Measurements from ENCODE around the gene VPS33A. TPM values are rescaled to one million over a fixed set of nuclear protein-coding genes. Genes with fewer than 3 reads are reported as not detected.
A peak's percentile ranks its signal among the peaks of the same experiment; 100 is the strongest.

The VPS33A gene
- 20.1 TPM for total RNA-seq
- 11.1 TPM for polyA plus RNA-seq (ENCODE audit: insufficient read depth, low read depth, low replicate concordance)
- long read RNA-seq, donor 1, full-length matches to known transcripts = 2 of 2 reads
- long read RNA-seq, donor 1, partial matches to known transcripts = 0 of 2 reads
- long read RNA-seq, donor 1, other reads (novel, unspliced or antisense) = 0 of 2 reads
- long read RNA-seq, donor 2, full-length matches to known transcripts = 6 of 6 reads
- long read RNA-seq, donor 2, partial matches to known transcripts = 0 of 6 reads
- long read RNA-seq, donor 2, other reads (novel, unspliced or antisense) = 0 of 6 reads
- long read RNA-seq, donor 3, full-length matches to known transcripts = 6 of 6 reads
- long read RNA-seq, donor 3, partial matches to known transcripts = 0 of 6 reads
- long read RNA-seq, donor 3, other reads (novel, unspliced or antisense) = 0 of 6 reads
- long read RNA-seq, donor 4, full-length matches to known transcripts = 7 of 7 reads
- long read RNA-seq, donor 4, partial matches to known transcripts = 0 of 7 reads
- long read RNA-seq, donor 4, other reads (novel, unspliced or antisense) = 0 of 7 reads
- long read RNA-seq, donor 5 = 0 reads
- long read RNA-seq, donor 6 = 0 reads
- long read RNA-seq, donor 7, full-length matches to known transcripts = 19 of 22 reads
- long read RNA-seq, donor 7, partial matches to known transcripts = 2 of 22 reads
- long read RNA-seq, donor 7, other reads (novel, unspliced or antisense) = 1 of 22 reads
- long read RNA-seq, donor 8, full-length matches to known transcripts = 5 of 5 reads
- long read RNA-seq, donor 8, partial matches to known transcripts = 0 of 5 reads
- long read RNA-seq, donor 8, other reads (novel, unspliced or antisense) = 0 of 5 reads
- long read RNA-seq, donor 9, full-length matches to known transcripts = 1 of 1 reads
- long read RNA-seq, donor 9, partial matches to known transcripts = 0 of 1 reads
- long read RNA-seq, donor 9, other reads (novel, unspliced or antisense) = 0 of 1 reads
- long read RNA-seq, donor 10 = 0 reads

DNA sequence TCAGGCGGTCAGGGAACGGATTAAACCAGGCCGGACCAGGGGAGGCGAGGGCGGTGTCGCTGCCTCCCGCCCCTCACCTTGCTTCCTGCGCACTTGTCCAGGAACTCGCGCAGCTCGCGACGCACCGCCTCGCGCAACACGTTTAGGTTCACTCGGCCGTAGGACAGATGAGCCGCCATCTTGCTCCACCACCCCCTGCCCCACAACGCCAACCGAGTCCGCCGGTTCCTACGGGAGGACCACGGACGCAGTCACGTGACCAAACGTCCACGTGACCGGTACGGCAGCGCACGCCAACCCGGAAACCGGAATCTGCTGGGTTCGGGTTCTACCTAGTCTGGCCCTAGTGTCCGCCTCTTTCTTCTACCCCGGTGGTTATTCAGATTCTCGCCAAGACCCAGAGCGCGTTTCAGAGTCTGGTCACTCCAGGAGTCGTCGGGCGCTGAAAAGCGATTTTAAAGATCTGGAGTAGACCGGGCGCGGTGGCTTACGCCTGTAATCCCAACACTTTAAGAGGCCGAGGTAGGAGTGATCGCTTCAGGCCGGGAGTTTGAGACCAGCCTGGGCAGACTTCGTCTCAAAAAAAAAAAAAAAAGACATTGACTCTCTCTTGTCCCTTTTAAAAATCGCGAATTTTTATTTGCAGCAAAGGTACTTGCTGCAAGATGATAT is at the start of gene VPS33A:
VPS33A (minus strand) TSS at position 265 of the 672 bp plus-strand sequence; CDS start at position 179, 86 bp downstream.
- no peaks in the 10 kb centered on the region for H3K9me3 ChIP-seq (ENCODE audit: control insufficient read depth in 2 of 3, insufficient read depth in 1 of 3, low read length in 3 of 3)
- DNase-seq (peak; percentile 98 to 99 (median 98)), FAIRE-seq (no peak)
- peak within 1 kb of the TSS; percentile 94 to 97 (median 94) for H3K4me3 ChIP-seq (ENCODE audit: low read length in 3 of 3)
- peaks cover 0 to 10% (median 0%) of the 10 kb centered on the region in 3 donors for H3K4me1 ChIP-seq (ENCODE audit: control insufficient read depth in 2 of 3, insufficient read depth in 2 of 3, low read depth in 1 of 3, low read length in 3 of 3)
- peak within 1 kb of the TSS; percentile 89 to 94 (median 90) for H3K9ac ChIP-seq (ENCODE audit: low read length in 3 of 3)
- no peaks in the 10 kb centered on the region for H3K27me3 ChIP-seq (ENCODE audit: control insufficient read depth, insufficient read depth, low read length)
- intact Hi-C loops (cut with DNase I) = no loop called here
- H3K27ac ChIP-seq (ENCODE audit: low read depth in 2 of 2, low read length in 2 of 2) = peak within 1 kb of the TSS; percentile 86 to 89
- TF ChIP-seq, protein P1, sequence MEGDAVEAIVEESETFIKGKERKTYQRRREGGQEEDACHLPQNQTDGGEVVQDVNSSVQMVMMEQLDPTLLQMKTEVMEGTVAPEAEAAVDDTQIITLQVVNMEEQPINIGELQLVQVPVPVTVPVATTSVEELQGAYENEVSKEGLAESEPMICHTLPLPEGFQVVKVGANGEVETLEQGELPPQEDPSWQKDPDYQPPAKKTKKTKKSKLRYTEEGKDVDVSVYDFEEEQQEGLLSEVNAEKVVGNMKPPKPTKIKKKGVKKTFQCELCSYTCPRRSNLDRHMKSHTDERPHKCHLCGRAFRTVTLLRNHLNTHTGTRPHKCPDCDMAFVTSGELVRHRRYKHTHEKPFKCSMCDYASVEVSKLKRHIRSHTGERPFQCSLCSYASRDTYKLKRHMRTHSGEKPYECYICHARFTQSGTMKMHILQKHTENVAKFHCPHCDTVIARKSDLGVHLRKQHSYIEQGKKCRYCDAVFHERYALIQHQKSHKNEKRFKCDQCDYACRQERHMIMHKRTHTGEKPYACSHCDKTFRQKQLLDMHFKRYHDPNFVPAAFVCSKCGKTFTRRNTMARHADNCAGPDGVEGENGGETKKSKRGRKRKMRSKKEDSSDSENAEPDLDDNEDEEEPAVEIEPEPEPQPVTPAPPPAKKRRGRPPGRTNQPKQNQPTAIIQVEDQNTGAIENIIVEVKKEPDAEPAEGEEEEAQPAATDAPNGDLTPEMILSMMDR (IDR thresholded peaks at IDR 0.05; ENCODE audit: borderline replicate concordance, extremely low read depth, insufficient read depth) = no peak
- peaks cover 0 to 2% (median under 1%) of the 10 kb centered on the region in 3 donors for H3K36me3 ChIP-seq (ENCODE audit: control insufficient read depth in 2 of 3, insufficient read depth in 3 of 3, low read length in 3 of 3)

DNA sequence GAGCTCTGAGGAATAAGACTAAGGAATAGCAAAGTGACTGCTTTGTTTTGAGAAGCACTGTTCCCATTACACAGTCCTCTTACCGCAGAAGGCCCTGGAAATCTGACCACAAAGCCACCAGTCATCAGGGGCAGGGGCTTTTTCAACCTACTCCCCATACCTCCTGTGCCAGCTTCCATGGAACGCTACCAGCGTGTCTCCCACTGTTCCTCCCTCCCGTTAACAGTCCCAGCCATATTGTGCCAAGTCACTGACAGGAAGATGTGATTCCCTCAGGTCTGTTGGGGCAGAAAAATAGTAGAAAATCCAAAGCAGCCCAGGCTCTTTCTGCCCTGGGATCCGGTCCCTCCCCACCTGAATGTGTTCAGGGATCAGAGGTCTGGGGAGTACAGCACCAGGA is 46.6 kb upstream of the VPS33A start:
- peaks cover 0 to 31% (median 19%) of the 10 kb centered on the region in 3 donors for H3K36me3 ChIP-seq (ENCODE audit: control insufficient read depth in 2 of 3, insufficient read depth in 3 of 3, low read length in 3 of 3)
- H3K4me3 ChIP-seq (ENCODE audit: low read length in 3 of 3) = no peak overlapping the region
- FAIRE-seq (no peak), DNase-seq (no peak)
- TF ChIP-seq, protein P1 (IDR thresholded peaks at IDR 0.05; ENCODE audit: borderline replicate concordance, extremely low read depth, insufficient read depth) = no peak
- no peak overlapping the region for H3K9ac ChIP-seq (ENCODE audit: low read length in 3 of 3)
- no peaks in the 10 kb centered on the region for H3K9me3 ChIP-seq (ENCODE audit: control insufficient read depth in 2 of 3, insufficient read depth in 1 of 3, low read length in 3 of 3)
- intact Hi-C loops (cut with DNase I) = no loop called here
- H3K27me3 ChIP-seq (ENCODE audit: control insufficient read depth, insufficient read depth, low read length) = no peaks in the 10 kb centered on the region
- no peaks in the 10 kb centered on the region for H3K4me1 ChIP-seq (ENCODE audit: control insufficient read depth in 2 of 3, insufficient read depth in 2 of 3, low read depth in 1 of 3, low read length in 3 of 3)
- H3K27ac ChIP-seq (ENCODE audit: low read depth in 2 of 2, low read length in 2 of 2) = no peak overlapping the region

DNA sequence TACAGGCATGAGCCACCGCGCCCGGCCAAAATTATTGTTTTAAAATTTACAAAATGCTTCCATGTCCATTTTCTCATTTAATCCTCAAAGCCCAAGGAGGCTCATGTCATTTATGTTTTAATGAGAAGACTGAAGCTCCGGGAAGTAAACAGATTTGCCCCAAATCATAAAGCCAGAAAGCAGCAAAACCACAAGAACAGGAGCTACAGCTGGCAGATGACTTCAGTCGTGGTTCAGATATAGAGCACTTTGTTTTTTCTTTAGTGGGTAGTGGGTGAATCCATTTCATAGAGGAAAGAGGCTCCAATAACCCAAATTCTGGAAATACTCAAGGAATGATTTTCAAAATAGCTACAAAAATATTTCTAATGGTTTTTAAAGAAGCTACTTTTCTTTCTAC is 45.4 kb upstream of the VPS33A start:
- DNase-seq = no peak
- Histone ChIP-seq H3K4me3 (ENCODE audit: low read length in 3 of 3) (no peak overlapping the region), H3K9me3 (ENCODE audit: control insufficient read depth in 2 of 3, insufficient read depth in 1 of 3, low read length in 3 of 3) (no peaks in the 10 kb centered on the region), H3K4me1 (ENCODE audit: control insufficient read depth in 2 of 3, insufficient read depth in 2 of 3, low read depth in 1 of 3, low read length in 3 of 3) (no peaks in the 10 kb centered on the region), H3K36me3 (ENCODE audit: control insufficient read depth in 2 of 3, insufficient read depth in 3 of 3, low read length in 3 of 3) (peaks cover 0 to 26% (median 21%) of the 10 kb centered on the region in 3 donors), H3K27me3 (ENCODE audit: control insufficient read depth, insufficient read depth, low read length) (no peaks in the 10 kb centered on the region), H3K9ac (ENCODE audit: low read length in 3 of 3) (no peak overlapping the region), H3K27ac (ENCODE audit: low read depth in 2 of 2, low read length in 2 of 2) (no peak overlapping the region)
- TF ChIP-seq, protein P1 (IDR thresholded peaks at IDR 0.05; ENCODE audit: borderline replicate concordance, extremely low read depth, insufficient read depth) = no peak
- intact Hi-C loops (cut with DNase I) = no loop called here
- no peak for FAIRE-seq

All from kidney (tissue), 22 donors.